ENCODE results near the gene ANO1.

Gene ANO1

GRCh38 chr11:70050243-70050642 lies 27.9 kb upstream of the ANO1 start:
- no peak for DNase-seq (ENCODE audit: low spot score)

GRCh38 chr11:70054004-70054403 lies 24.1 kb upstream of the ANO1 start:
- DNase-seq (ENCODE audit: low spot score), result no peak

GRCh38 chr11:70055444-70055843 lies 22.7 kb upstream of the ANO1 start:
- no peak for DNase-seq (ENCODE audit: low spot score)

- no peak for DNase-seq (ENCODE audit: low spot score)
Measured at GRCh38 chr11:70057080-70057479, 21.0 kb upstream of the ANO1 start.

GRCh38 chr11:70059971-70060370 lies 18.1 kb upstream of the ANO1 start:
- DNase-seq (ENCODE audit: low spot score), result no peak

GRCh38 chr11:70060611-70061293 lies 17.4 kb upstream of the ANO1 start:
- no peak for DNase-seq (ENCODE audit: low spot score)

- no peak for DNase-seq (ENCODE audit: low spot score)
Measured at GRCh38 chr11:70061734-70062133, 16.4 kb upstream of the ANO1 start.

- DNase-seq (ENCODE audit: low spot score), result no peak
Measured at GRCh38 chr11:70063121-70063520, 15.0 kb upstream of the ANO1 start.

GRCh38 chr11:70063555-70063954 lies 14.6 kb upstream of the ANO1 start:
- DNase-seq (ENCODE audit: low spot score), result no peak

GRCh38 chr11:70064008-70064725 lies 13.9 kb upstream of the ANO1 start:
- no peak for DNase-seq (ENCODE audit: low spot score)

GRCh38 chr11:70064726-70065317 lies 13.3 kb upstream of the ANO1 start:
- DNase-seq (ENCODE audit: low spot score), result no peak

- DNase-seq (ENCODE audit: low spot score), result no peak
Measured at GRCh38 chr11:70065318-70066135, 12.6 kb upstream of the ANO1 start.

- no peak for DNase-seq (ENCODE audit: low spot score)
Measured at GRCh38 chr11:70066136-70066520, 12.0 kb upstream of the ANO1 start.

- no peak for DNase-seq (ENCODE audit: low spot score)
Measured at GRCh38 chr11:70066628-70067027, 11.5 kb upstream of the ANO1 start.

GRCh38 chr11:70067036-70067435 lies 11.1 kb upstream of the ANO1 start:
- no peak for DNase-seq (ENCODE audit: low spot score)

- DNase-seq (ENCODE audit: low spot score), result no peak
Measured at GRCh38 chr11:70067591-70068341, 10.4 kb upstream of the ANO1 start.

GRCh38 chr11:70068345-70068744 lies 9.8 kb upstream of the ANO1 start:
- no peak for DNase-seq (ENCODE audit: low spot score)

- no peak for DNase-seq (ENCODE audit: low spot score)
Measured at GRCh38 chr11:70068950-70069349, 9.2 kb upstream of the ANO1 start.

GRCh38 chr11:70070706-70071105 lies 7.4 kb upstream of the ANO1 start:
- no peak for DNase-seq (ENCODE audit: low spot score)

- no peak for DNase-seq (ENCODE audit: low spot score)
Measured at GRCh38 chr11:70071996-70072395, 6.1 kb upstream of the ANO1 start.

- DNase-seq (ENCODE audit: low spot score), result no peak
Measured at GRCh38 chr11:70072461-70072860, 5.7 kb upstream of the ANO1 start.

Data from Ammon's horn (tissue), 1 donor.